GM18868 (cell line): ENCODE data around the gene SH3BP5.

Experiments used
- ATAC-seq: cut with Tn5 transposase; IDR thresholded peaks from one replicate; pipeline ENCODE4 v1.9.1; 2021; ENCODE audit warnings: mild to moderate bottlenecking, moderate library complexity; ENCODE audit not compliant: unreplicated experiment

The SH3BP5 gene

DNA sequence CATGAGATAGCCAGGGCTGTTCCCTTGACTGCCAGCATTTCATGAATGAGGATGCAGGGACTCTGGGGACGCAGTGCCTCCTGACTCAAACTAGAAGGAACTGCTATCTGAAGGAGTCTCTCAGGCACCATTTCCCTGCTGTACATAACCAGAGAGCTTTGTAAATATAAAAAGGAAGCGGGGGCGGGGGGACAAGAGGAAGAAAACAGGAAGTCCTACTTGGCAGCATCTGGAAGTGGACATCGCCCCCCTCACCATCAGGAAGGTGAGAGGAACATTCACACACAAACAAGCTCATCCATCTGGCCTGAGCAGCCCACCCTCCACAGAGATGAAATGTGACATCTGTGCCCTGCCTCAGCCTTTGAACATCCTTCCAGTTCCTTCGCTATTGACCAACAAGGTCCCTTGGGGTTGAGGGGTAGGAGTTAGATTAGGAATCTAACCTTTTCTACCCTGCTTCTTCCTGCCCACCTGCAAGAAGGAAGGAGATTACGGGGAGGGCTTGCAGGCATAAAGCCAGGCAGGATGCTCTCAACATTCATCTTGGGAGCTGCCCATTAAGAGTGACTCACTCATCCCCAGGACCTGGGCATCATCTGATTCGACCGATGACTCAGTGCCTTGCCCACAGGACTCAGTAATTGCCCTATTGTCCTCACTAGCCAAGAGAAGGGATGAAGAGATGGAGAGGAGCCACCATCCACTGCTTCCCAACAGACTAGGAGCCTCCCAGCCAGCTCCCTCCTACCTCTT, 31.9 kb downstream of the SH3BP5 start:
- ATAC-seq, result no peak

- ATAC-seq, result no peak
Measured at GRCh38 chr3:15299036-15299435, 33.4 kb downstream of the SH3BP5 start.

DNA sequence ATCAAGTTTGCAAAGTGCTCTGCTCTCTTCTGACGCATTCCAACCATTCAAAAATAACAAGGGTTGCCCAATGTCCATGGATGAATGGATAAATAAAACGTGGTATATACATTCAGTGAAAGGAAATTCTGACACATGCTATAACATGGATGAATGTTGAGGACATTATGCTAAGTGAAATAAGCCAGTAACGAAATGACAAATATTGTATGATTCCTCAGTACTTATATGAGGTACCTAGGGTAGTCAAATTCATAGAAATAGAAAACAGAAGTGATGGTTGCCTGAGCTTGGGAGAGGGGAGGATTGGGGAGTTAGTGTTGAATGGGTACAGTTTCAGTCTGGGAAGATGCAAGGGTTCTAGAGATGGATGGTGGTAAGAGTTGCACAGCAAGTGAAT, 33.9 kb downstream of the SH3BP5 start:
- ATAC-seq, result no peak

GRCh38 chr3:15297608-15298350, 34.6 kb downstream of the SH3BP5 start:
- no peak for ATAC-seq

- no peak for ATAC-seq
Measured at GRCh38 chr3:15295506-15295905, 36.9 kb downstream of the SH3BP5 start.

DNA sequence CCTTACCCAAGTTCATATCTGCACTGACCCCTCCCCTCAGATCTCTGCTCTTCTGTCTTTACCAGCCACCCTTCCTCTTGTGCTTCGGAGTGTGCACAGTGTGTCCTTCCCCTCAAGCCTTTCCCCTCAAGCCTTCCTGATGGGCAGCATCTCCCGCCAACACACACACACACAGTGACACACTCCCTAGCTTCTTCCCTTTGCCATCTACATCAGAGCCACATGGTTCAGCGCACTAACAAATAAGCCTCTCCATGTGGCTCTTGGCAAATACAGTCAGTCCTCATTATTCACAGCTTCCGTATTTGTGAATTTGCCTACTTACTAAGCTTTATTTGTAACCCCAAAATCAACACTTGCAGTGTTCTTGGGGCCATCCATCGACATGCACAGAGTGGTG, 37.5 kb downstream of the SH3BP5 start:
- ATAC-seq, result no peak

DNA sequence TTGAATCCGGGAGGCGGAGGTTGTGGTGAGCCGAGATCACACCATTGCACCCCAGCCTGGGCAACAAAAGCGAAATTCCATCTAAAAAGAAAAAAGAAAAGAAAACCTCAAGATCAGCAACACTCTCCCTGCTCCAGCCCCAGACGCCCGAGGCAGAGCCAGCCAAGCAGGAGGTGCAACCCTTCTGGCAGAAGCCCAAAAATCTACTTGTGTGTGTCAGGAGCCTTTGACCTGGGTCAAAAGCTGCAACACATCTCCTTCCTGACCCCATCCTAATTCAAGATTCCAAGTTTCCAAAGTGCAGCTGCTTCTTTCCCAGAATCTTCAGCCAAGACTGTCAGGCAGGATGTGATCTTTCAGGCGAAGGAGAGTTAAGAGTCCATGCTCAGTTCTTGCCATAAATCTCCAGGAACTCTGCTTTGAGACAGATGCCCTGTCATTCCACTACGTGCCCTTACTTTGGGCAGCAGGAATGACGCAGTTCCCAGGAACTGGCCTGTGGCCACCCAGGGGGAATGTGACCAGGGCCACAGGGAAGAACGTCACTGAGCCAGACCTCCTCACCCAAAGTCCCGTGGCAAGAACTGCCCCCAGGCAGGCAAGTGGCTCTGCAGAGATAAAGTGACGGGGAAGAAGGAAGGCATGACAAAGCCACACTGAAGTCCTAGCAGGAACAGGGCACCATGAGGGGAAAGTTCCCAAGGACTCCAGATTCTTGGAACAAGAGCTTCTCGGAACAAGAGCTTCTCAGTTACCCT, 39.4 kb downstream of the SH3BP5 start:
- no peak for ATAC-seq

- ATAC-seq, result peak; percentile 92
Measured at GRCh38 chr3:15291589-15292541, 40.5 kb downstream of the SH3BP5 start.

- ATAC-seq, result no peak
Measured at GRCh38 chr3:15290736-15291135, 41.6 kb downstream of the SH3BP5 start.

GRCh38 chr3:15289661-15290060, 42.7 kb downstream of the SH3BP5 start:
- no peak for ATAC-seq

DNA sequence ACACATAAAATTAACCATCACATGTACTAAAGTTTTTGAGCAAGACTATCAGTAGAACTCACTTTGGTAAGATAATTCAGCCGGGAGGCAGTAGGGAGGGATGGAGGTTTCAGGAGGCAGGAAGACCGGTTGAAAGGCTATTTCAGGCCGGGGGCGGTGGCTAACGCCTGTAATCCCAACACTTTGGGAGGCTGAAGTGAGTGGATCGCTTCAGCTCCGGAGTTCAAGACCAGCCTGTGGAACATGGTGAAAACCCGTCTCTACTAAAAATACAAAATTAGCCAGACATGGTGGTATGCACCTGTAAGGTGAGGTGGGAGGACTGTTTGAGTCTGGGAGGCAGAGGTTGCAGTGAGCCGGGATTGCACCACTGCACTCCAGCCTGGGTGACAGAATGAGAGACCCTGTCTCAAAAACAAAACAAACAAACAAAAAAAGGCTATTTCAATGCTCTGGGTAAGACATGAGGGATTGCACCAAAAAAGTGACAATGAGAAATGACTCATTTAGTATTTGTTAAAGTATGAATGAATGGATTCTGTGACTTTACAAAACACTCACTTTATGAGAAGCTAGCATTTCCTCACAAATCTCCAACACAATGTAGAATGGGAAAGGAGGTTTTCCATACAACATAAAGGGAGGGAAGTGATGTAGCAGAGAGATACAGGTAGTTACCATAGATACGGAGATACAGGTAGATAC, 43.9 kb downstream of the SH3BP5 start:
- ATAC-seq, result no peak

GRCh38 chr3:15287565-15288330, 44.6 kb downstream of the SH3BP5 start:
- no peak for ATAC-seq

- no peak for ATAC-seq
Measured at GRCh38 chr3:15286022-15286421, 46.4 kb downstream of the SH3BP5 start.

DNA sequence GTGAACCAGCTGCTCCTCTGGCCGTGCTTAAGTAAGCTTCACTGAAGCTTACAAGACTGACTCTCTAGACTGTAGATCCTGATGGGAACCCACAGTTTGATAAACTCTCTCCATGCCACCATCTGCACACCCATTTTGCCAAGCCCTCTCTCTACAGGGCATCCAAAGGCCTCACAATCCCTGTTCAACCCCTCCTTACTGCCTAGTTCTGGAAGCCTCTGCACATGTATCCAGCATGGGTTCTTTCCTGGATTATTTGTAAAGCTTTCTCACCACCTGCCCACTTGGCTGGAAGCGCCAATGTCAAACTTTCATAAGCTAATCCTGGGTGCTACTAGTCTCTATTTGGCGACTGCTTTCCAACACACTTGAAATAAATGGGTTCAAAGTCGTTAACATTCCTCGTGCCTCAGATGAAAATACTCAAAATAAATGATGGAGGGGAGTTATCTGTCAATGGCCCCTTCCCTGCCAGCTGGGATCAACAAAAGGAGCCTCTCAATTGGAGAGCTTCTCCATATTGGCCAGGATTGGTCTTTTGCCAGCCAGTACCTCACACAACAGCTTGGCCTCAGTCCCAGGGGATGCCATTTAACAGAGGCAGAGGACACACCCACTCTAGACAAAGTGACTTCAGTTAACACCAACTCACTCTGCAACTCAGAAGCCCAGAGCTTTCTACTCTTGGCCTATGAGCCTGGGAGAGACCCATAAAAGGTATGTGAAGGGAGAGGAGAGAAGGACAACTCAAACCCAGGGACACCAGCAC, 48.1 kb downstream of the SH3BP5 start:
- no peak for ATAC-seq

DNA sequence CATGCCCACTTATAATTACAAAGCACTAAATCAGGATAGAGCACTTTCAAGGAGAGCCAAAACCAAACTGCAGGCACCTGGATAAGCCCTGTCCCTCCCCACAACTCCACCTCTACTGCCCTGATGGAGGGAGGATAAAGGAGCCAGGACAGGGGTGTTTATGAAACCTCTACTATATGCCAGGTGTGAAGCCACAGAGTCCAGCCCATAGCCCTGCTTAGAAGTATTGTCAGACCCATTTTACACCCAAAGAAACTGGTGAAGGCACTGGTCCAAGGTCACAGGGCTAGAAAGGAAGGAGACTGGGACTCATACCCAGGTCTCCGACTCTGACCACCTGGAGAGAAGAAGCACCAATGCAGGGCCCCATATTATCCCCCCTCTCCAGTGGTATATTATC, 48.7 kb downstream of the SH3BP5 start:
- ATAC-seq, result no peak

GRCh38 chr3:15281817-15282216, 50.6 kb downstream of the SH3BP5 start:
- no peak for ATAC-seq

DNA sequence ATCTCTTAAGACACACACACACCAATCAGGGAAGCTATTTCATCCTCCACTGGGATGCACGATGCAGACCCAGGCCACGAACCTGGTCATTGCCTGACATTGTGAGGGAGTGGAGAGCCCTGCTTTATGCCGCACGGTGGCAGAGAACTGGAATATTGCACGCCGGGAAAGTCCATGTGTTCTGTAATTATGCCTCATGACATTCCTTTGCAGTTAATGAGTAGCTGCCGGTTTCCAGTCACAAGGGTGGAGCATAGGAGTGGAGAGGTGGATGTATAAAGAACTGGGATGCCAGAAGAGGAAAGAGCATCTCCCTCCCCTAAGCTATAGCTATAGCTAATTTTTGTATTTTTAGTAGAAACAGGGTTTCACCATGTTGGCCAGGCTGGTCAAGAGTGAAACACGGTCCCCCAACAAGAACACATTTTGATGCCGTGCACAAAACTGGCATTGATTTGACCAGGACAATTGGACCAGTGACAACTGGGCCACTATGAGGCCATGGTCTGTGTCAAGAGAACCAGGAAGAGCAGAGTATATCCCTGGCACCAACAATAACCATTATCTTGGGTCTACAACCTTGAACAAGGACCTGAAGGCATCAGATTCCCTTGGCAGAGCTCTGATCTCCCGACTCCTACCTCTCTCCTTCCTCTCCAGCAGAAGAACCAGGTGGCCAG, 51.4 kb downstream of the SH3BP5 start:
- ATAC-seq, result no peak
